IMR-90 (cell line): ENCODE measurements around the gene MAPK9. TPM values are rescaled to one million over a fixed set of nuclear protein-coding genes. Genes with fewer than 3 reads are reported as not detected.

ENCODE experiments used
- ATAC-seq: fragments of 200-7000 bp; cut with Tn5 transposase; 2 replicates; pipeline ENCODE4 v1.9.1; 2020; ENCODE audit warnings: low read depth, mild to moderate bottlenecking, moderate library complexity
- BruUV-seq: library from RNA; stranded (reverse); fragments of 400-500 nt; replicated peaks from 2 replicates; lab custom pipeline; 2021; lab: Mats Ljungman, UMichigan
- CTCF ChIA-PET: fragments of 300-600 bp; formaldehyde crosslinking; extraction: SDS; loops from one replicate; lab custom pipeline; 2021; ENCODE audit warnings: antibody characterized with exemption; lab: Yijun Ruan, JAX
- POLR2A ChIA-PET: fragments of 300-600 bp; sonication (Branson Sonifier 250); formaldehyde crosslinking; loops from one replicate; lab custom pipeline; 2022; ENCODE audit warnings: antibody characterized with exemption; ENCODE audit not compliant: unreplicated experiment; lab: Charles Lee
- DNase-seq: peaks from one replicate; pipeline ENCODE4 v3.0.0; 2013
- H2AFZ ChIP-seq: replicated peaks from 2 replicates; pipeline ENCODE3; 2013; ENCODE audit warnings: low read length, mild to moderate bottlenecking; ENCODE audit not compliant: poor library complexity
- H2AK5ac ChIP-seq: 2 replicates; pipeline ENCODE4 v1.6.1; 2013; ENCODE audit warnings: low read depth, low read length, inconsistent platforms
- H2AK9ac ChIP-seq: replicated peaks from 2 replicates; pipeline ENCODE3; 2013; ENCODE audit warnings: mild to moderate bottlenecking, low read depth, low read length, moderate library complexity; ENCODE audit not compliant: poor library complexity
- H2BK120ac ChIP-seq: 2 replicates; pipeline ENCODE4 v1.6.1; 2013; ENCODE audit warnings: low read depth, low read length, inconsistent platforms
- H2BK15ac ChIP-seq: 3 replicates; pipeline ENCODE4 v1.6.1; 2013; ENCODE audit warnings: low read depth, low read length, inconsistent platforms
- H2BK20ac ChIP-seq: 2 replicates; pipeline ENCODE4 v1.6.1; 2013; ENCODE audit warnings: low read depth, mild to moderate bottlenecking, inconsistent platforms, low read length, moderate library complexity
- H2BK5ac ChIP-seq: 2 replicates; pipeline ENCODE4 v1.6.1; 2013; ENCODE audit warnings: mild to moderate bottlenecking, low read depth, low read length, inconsistent platforms; ENCODE audit not compliant: poor library complexity, severe bottlenecking
- H3K14ac ChIP-seq: replicated peaks from 2 replicates; pipeline ENCODE4 v1.6.1; 2013; ENCODE audit warnings: low read depth, low read length, inconsistent platforms
- H3K18ac ChIP-seq: 2 replicates; pipeline ENCODE4 v1.6.1; 2013; ENCODE audit warnings: low read depth, low read length, control low read depth
- H3K23ac ChIP-seq: 2 replicates; pipeline ENCODE4 v1.6.1; 2013; ENCODE audit warnings: low read depth, low read length, inconsistent platforms
- H3K27ac ChIP-seq: 2 replicates; pipeline ENCODE4 v1.5.1; 2013; ENCODE audit warnings: mild to moderate bottlenecking, control low read depth, low read length; ENCODE audit not compliant: insufficient read depth
- H3K27me3 ChIP-seq: 2 replicates; pipeline ENCODE4 v1.6.1; 2013; ENCODE audit warnings: low read length; ENCODE audit not compliant: control insufficient read depth, insufficient read depth
- H3K36me3 ChIP-seq: 2 replicates; pipeline ENCODE4 v1.6.1; 2013; ENCODE audit warnings: low read length, mixed read lengths; ENCODE audit not compliant: control insufficient read depth, insufficient read depth
- H3K4ac ChIP-seq: 2 replicates; pipeline ENCODE4 v1.6.1; 2013; ENCODE audit warnings: low read depth, low read length, inconsistent platforms
- H3K4me1 ChIP-seq: 2 replicates; pipeline ENCODE4 v1.6.1; 2013; ENCODE audit warnings: low read length, mixed read lengths; ENCODE audit not compliant: control insufficient read depth, insufficient read depth
- H3K4me2 ChIP-seq: 2 replicates; pipeline ENCODE4 v1.6.1; 2013; ENCODE audit warnings: low read depth, mild to moderate bottlenecking, control low read depth, low read length, moderate library complexity
- H3K4me3 ChIP-seq: 2 replicates; pipeline ENCODE4 v1.5.1; 2013; ENCODE audit warnings: low read depth, mild to moderate bottlenecking, control low read depth, low read length, moderate library complexity; ENCODE audit not compliant: insufficient read depth
- H3K56ac ChIP-seq: 2 replicates; pipeline ENCODE4 v1.6.1; 2013; ENCODE audit warnings: low read length, inconsistent platforms; ENCODE audit not compliant: insufficient read depth; ENCODE audit errors: extremely low read depth
- H3K79me1 ChIP-seq, 2 experiments: 2 replicates each; pipeline ENCODE4 v1.6.1; 2013; ENCODE audit warnings: low read length in 2 of 2, inconsistent platforms in 1 of 2, low read depth in 1 of 2
- H3K9ac ChIP-seq: 2 replicates; pipeline ENCODE4 v1.6.1; 2013; ENCODE audit warnings: low read depth, low read length, control low read depth
- H3K9me1 ChIP-seq: 2 replicates; pipeline ENCODE4 v1.6.1; 2013; ENCODE audit warnings: low read length, inconsistent platforms; ENCODE audit not compliant: insufficient read depth
- H3K9me3 ChIP-seq: 2 replicates; pipeline ENCODE4 v1.6.1; 2013; ENCODE audit warnings: low read length; ENCODE audit not compliant: control insufficient read depth, insufficient read depth
- H4K20me1 ChIP-seq: 2 replicates; pipeline ENCODE4 v1.6.1; 2013; ENCODE audit warnings: low read length, inconsistent platforms; ENCODE audit not compliant: insufficient read depth
- H4K5ac ChIP-seq: 2 replicates; pipeline ENCODE4 v1.6.1; 2013; ENCODE audit warnings: mild to moderate bottlenecking, low read depth, low read length, control low read depth
- H4K8ac ChIP-seq, 2 experiments: 2 replicates each; pipeline ENCODE4 v1.6.1; 2013; ENCODE audit warnings: low read depth in 2 of 2, low read length in 2 of 2, control low read depth in 1 of 2, inconsistent platforms in 1 of 2
- H4K91ac ChIP-seq: 2 replicates; pipeline ENCODE4 v1.6.1; 2013; ENCODE audit warnings: low read depth, low read length, inconsistent platforms; ENCODE audit not compliant: insufficient read depth
- CTCF ChIP-seq: conservative IDR thresholded peaks from 2 replicates; pipeline ENCODE4 v1.5.1; 2012; ENCODE audit warnings: mild to moderate bottlenecking, low read depth, low read length, improper control_type of control experiment
- MAFK ChIP-seq: IDR thresholded peaks from 2 replicates; pipeline ENCODE4 v1.6.1; 2012; ENCODE audit warnings: low read depth, low read length, improper control_type of control experiment
- WGBS, 2 experiments: methylation state at CpG; one replicate each; pipeline versions ENCODE4 v1.1.5 to v1.1.7; 2013; ENCODE audit warnings: missing lambda C conversion rate in 2 of 2; ENCODE audit not compliant: insufficient read length in 1 of 2; ENCODE audit errors: extremely low coverage in 2 of 2; 5-methylcytosine and 5-hydroxymethylcytosine counted together
- dilution Hi-C: fragments of 300-500 bp; cut with HindIII; formaldehyde crosslinking; loops from one replicate; pipeline ENCODE4 v1.14.3; 2018; ENCODE audit warnings: low sequenced_read_pairs; ENCODE audit not compliant: unreplicated experiment
- in situ Hi-C: fragments of 300-500 bp; cut with MboI; formaldehyde crosslinking; loops from 3 replicates; pipeline ENCODE4 v1.14.3; 2019; ENCODE audit warnings: low sequenced_read_pairs, inconsistent platforms, mixed read lengths
- intact Hi-C: fragments of 100-400 bp; cut with micrococcal nuclease; formaldehyde crosslinking; loops from 2 replicates; pipeline ENCODE4 v1.10.0; 2022
- polyA plus RNA-seq, 3 experiments: library from polyadenylated mRNA; depleted of rRNA; stranded (reverse); fragments of >200 nt; gene quantifications; 2 replicates each; pipeline ENCODE4 v1.2.3, GENCODE V29; 2012; ENCODE audit warnings: low replicate concordance in 1 of 3
- total RNA-seq: library from RNA; depleted of rRNA; stranded (reverse); fragments of >200 nt; gene quantifications from 2 replicates; pipeline ENCODE4 v1.2.3, GENCODE V29; 2012

Gene MAPK9
- total and polyA plus RNA-seq, 2 of the 4 experiments (the other 2 are of a cell fraction), result 22.9 to 23.3 TPM

GRCh38 chr5:180340856-180341255, 49.0 kb upstream of the MAPK9 start:
- intact Hi-C loops, result no loop called here
- Histone ChIP-seq H4K91ac (no peak overlapping the region), H3K18ac (no peak overlapping the region), H4K20me1 (peaks cover 7% of the 10 kb centered on the region; the same call in 1 of the 2 replicates), H3K79me1 (peaks cover 0 to 22% of the 10 kb centered on the region in 2 experiments; a peak in 3 of 4 replicates), H2AFZ (no peak overlapping the region), H3K9me1 (peaks cover 7% of the 10 kb centered on the region; the same call in 1 of the 2 replicates), H3K36me3 (peaks cover 11% of the 10 kb centered on the region), H4K8ac (no peak overlapping the region), H3K9me3 (no peaks in the 10 kb centered on the region), H2AK9ac (no peak overlapping the region), H3K4me3 (no peak overlapping the region), H2BK5ac (no peak overlapping the region), H3K4me1 (peaks cover 7% of the 10 kb centered on the region; the same call in 1 of the 2 replicates), H3K27ac (no peak overlapping the region), H3K23ac (no peak overlapping the region), H2BK15ac (no peak overlapping the region), H3K27me3 (no peaks in the 10 kb centered on the region), H2BK120ac (no peak overlapping the region), H3K4ac (no peak overlapping the region), H3K4me2 (no peak overlapping the region), H2AK5ac (no peak overlapping the region), H4K5ac (no peak overlapping the region), H3K9ac (no peak overlapping the region), H3K56ac (no peak overlapping the region), H2BK20ac (no peak overlapping the region), H3K14ac (no peak overlapping the region)
- ATAC-seq (peak; percentile 78), DNase-seq (peak; percentile 58)
- BruUV-seq, result no TSS peak
- dilution Hi-C loops, result no loop called here
- 83% methylated on average over 3 of the region's 9 CpGs; no CpG with 5 or more reads in 1 of the 2 experiments for WGBS, 2 experiments
- POLR2A ChIA-PET, result no interaction called here
- in situ Hi-C loops, result no loop called here
- CTCF ChIA-PET, result no interaction called here
- no peak for TF ChIP-seq CTCF
- peak; percentile 46; the same call in 1 of the 2 replicates for TF ChIP-seq MAFK
